Measurements from ENCODE around the gene FAM174B. TPM values are rescaled to one million over a fixed set of nuclear protein-coding genes. Genes with fewer than 3 reads are reported as not detected.

The FAM174B gene
- total and polyA plus RNA-seq, 10 of the 15 experiments (the other 5 are each of a cell fraction or from before 2014, with no cell fraction given), result 0.71 to 15.9 (median 4.2) TPM

DNA sequence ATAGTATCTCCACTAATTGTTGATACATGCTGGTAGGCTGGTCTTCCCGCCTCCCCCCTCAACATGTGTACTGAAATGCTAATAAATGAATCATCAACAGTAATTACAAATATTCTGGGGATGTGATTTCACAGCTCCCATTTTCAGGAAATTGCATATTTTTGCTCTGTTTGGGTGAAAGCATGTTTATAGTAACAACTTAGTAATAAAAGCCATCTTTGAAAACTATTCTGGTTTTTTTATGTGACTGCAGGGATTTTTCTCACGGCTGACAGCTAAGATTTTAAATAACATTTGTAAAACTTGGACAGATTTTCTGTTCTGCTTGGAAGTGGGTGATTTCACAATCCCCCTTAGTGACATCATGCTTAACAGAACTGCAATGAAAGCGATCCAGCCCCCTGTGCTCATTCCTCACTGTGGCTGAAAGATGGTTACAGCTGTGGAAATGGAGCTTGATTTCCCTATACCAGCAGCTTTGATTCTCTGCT, 25.6 kb upstream of the FAM174B start (continued):
- TF ChIP-seq, protein P1, sequence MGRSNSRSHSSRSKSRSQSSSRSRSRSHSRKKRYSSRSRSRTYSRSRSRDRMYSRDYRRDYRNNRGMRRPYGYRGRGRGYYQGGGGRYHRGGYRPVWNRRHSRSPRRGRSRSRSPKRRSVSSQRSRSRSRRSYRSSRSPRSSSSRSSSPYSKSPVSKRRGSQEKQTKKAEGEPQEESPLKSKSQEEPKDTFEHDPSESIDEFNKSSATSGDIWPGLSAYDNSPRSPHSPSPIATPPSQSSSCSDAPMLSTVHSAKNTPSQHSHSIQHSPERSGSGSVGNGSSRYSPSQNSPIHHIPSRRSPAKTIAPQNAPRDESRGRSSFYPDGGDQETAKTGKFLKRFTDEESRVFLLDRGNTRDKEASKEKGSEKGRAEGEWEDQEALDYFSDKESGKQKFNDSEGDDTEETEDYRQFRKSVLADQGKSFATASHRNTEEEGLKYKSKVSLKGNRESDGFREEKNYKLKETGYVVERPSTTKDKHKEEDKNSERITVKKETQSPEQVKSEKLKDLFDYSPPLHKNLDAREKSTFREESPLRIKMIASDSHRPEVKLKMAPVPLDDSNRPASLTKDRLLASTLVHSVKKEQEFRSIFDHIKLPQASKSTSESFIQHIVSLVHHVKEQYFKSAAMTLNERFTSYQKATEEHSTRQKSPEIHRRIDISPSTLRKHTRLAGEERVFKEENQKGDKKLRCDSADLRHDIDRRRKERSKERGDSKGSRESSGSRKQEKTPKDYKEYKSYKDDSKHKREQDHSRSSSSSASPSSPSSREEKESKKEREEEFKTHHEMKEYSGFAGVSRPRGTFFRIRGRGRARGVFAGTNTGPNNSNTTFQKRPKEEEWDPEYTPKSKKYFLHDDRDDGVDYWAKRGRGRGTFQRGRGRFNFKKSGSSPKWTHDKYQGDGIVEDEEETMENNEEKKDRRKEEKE (IDR thresholded peaks at IDR 0.05), result no peak
- TF ChIP-seq HDGF (IDR thresholded peaks at IDR 0.05), result no peak
- no peak for TF ChIP-seq JUNB (IDR thresholded peaks at IDR 0.05)
- TF ChIP-seq, protein P2, sequence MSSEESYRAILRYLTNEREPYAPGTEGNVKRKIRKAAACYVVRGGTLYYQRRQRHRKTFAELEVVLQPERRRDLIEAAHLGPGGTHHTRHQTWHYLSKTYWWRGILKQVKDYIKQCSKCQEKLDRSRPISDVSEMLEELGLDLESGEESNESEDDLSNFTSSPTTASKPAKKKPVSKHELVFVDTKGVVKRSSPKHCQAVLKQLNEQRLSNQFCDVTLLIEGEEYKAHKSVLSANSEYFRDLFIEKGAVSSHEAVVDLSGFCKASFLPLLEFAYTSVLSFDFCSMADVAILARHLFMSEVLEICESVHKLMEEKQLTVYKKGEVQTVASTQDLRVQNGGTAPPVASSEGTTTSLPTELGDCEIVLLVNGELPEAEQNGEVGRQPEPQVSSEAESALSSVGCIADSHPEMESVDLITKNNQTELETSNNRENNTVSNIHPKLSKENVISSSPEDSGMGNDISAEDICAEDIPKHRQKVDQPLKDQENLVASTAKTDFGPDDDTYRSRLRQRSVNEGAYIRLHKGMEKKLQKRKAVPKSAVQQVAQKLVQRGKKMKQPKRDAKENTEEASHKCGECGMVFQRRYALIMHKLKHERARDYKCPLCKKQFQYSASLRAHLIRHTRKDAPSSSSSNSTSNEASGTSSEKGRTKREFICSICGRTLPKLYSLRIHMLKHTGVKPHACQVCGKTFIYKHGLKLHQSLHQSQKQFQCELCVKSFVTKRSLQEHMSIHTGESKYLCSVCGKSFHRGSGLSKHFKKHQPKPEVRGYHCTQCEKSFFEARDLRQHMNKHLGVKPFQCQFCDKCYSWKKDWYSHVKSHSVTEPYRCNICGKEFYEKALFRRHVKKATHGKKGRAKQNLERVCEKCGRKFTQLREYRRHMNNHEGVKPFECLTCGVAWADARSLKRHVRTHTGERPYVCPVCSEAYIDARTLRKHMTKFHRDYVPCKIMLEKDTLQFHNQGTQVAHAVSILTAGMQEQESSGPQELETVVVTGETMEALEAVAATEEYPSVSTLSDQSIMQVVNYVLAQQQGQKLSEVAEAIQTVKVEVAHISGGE (CRISPR knock-in tag; IDR thresholded peaks at IDR 0.05), result no peak
- TF ChIP-seq, protein P3, sequence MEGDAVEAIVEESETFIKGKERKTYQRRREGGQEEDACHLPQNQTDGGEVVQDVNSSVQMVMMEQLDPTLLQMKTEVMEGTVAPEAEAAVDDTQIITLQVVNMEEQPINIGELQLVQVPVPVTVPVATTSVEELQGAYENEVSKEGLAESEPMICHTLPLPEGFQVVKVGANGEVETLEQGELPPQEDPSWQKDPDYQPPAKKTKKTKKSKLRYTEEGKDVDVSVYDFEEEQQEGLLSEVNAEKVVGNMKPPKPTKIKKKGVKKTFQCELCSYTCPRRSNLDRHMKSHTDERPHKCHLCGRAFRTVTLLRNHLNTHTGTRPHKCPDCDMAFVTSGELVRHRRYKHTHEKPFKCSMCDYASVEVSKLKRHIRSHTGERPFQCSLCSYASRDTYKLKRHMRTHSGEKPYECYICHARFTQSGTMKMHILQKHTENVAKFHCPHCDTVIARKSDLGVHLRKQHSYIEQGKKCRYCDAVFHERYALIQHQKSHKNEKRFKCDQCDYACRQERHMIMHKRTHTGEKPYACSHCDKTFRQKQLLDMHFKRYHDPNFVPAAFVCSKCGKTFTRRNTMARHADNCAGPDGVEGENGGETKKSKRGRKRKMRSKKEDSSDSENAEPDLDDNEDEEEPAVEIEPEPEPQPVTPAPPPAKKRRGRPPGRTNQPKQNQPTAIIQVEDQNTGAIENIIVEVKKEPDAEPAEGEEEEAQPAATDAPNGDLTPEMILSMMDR (IDR thresholded peaks at IDR 0.05 in 2 of 3, conservative IDR thresholded peaks at IDR 0.05 in 1 of 3; ENCODE audit: control insufficient read depth in 2 of 3, extremely low read depth in 1 of 3, insufficient read depth in 1 of 3, low read depth in 3 of 3, low read length in 3 of 3), result no peak
- TF ChIP-seq LARP7 (IDR thresholded peaks at IDR 0.05), result no peak
- TF ChIP-seq SUPT20H (IDR thresholded peaks at IDR 0.05; ENCODE audit: borderline replicate concordance, control insufficient read depth, low read depth, low read length), result no peak
- TF ChIP-seq PAX5 (IDR thresholded peaks at IDR 0.05; ENCODE audit: borderline replicate concordance, low read depth, low read length), result no peak
- TF ChIP-seq, protein P4, sequence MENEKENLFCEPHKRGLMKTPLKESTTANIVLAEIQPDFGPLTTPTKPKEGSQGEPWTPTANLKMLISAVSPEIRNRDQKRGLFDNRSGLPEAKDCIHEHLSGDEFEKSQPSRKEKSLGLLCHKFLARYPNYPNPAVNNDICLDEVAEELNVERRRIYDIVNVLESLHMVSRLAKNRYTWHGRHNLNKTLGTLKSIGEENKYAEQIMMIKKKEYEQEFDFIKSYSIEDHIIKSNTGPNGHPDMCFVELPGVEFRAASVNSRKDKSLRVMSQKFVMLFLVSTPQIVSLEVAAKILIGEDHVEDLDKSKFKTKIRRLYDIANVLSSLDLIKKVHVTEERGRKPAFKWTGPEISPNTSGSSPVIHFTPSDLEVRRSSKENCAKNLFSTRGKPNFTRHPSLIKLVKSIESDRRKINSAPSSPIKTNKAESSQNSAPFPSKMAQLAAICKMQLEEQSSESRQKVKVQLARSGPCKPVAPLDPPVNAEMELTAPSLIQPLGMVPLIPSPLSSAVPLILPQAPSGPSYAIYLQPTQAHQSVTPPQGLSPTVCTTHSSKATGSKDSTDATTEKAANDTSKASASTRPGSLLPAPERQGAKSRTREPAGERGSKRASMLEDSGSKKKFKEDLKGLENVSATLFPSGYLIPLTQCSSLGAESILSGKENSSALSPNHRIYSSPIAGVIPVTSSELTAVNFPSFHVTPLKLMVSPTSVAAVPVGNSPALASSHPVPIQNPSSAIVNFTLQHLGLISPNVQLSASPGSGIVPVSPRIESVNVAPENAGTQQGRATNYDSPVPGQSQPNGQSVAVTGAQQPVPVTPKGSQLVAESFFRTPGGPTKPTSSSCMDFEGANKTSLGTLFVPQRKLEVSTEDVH (IDR thresholded peaks at IDR 0.05; ENCODE audit: low read depth, partially characterized antibody), result no peak
- no peak for TF ChIP-seq MYC (IDR thresholded peaks at IDR 0.05; ENCODE audit: insufficient read depth, insufficient read length, insufficient replicate concordance, low read length, severe bottlenecking)
- TF ChIP-seq BRCA1 (IDR thresholded peaks at IDR 0.05; ENCODE audit: low read depth, low read length), result no peak
